ENCODE results near the gene OR5K2. TPM values are rescaled to one million over a fixed set of nuclear protein-coding genes. Genes with fewer than 3 reads are reported as not detected.

The OR5K2 gene
- total RNA-seq, 1 donor from 2014 or later: not detected

- no peaks in the 10 kb centered on the region for H3K27me3 ChIP-seq (ENCODE audit: low read depth)
- H3K9me3 ChIP-seq: no peaks in the 10 kb centered on the region
- no peaks in the 10 kb centered on the region for H3K4me1 ChIP-seq
- no peak for ATAC-seq
- no peak overlapping the region for H3K27ac ChIP-seq
- intact Hi-C loops (cut with DNase I): no loop called here
- no peak for DNase-seq
- H3K36me3 ChIP-seq: no peaks in the 10 kb centered on the region
- H3K4me3 ChIP-seq: no peak overlapping the region
- TF ChIP-seq, protein P1, sequence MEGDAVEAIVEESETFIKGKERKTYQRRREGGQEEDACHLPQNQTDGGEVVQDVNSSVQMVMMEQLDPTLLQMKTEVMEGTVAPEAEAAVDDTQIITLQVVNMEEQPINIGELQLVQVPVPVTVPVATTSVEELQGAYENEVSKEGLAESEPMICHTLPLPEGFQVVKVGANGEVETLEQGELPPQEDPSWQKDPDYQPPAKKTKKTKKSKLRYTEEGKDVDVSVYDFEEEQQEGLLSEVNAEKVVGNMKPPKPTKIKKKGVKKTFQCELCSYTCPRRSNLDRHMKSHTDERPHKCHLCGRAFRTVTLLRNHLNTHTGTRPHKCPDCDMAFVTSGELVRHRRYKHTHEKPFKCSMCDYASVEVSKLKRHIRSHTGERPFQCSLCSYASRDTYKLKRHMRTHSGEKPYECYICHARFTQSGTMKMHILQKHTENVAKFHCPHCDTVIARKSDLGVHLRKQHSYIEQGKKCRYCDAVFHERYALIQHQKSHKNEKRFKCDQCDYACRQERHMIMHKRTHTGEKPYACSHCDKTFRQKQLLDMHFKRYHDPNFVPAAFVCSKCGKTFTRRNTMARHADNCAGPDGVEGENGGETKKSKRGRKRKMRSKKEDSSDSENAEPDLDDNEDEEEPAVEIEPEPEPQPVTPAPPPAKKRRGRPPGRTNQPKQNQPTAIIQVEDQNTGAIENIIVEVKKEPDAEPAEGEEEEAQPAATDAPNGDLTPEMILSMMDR (IDR thresholded peaks at IDR 0.05): no peak
Measured at GRCh38 chr3:98457543-98457942, 39.9 kb upstream of the OR5K2 start.

DNA sequence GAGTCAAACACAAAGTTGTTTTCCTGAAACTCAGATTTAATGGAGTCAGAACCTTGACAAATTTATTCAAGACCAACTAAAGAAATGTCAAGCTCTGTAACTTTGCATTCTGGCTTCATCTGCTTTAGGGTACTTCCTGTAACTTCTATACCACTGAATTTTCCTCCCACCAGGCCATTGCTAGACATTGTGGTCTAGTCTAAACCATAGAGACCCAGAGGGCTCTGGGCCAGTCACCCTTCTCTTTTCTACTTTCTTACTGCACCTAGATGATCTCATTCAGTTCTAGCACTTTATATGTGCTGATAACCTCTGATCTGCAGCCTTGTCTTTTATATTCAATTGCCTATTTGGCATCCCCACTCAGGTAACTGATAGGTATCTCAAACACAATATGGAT lies 37.3 kb upstream of the OR5K2 start:
- DNase-seq: no peak
- H3K9me3 ChIP-seq: no peaks in the 10 kb centered on the region
- TF ChIP-seq, protein P1 (IDR thresholded peaks at IDR 0.05): no peak
- H3K4me3 ChIP-seq: no peak overlapping the region
- no peaks in the 10 kb centered on the region for H3K36me3 ChIP-seq
- ATAC-seq: no peak
- intact Hi-C loops (cut with DNase I): no loop called here
- H3K4me1 ChIP-seq: no peaks in the 10 kb centered on the region
- H3K27ac ChIP-seq: no peak overlapping the region
- no peaks in the 10 kb centered on the region for H3K27me3 ChIP-seq (ENCODE audit: low read depth)

GRCh38 chr3:98462901-98463300 lies 34.6 kb upstream of the OR5K2 start, which contains the start of gene OR5K1:
TSS of gene OR5K1 (plus strand) at chr3:98463201. CDS start at chr3:98469577, 6,376 bp downstream.
- H3K4me1 ChIP-seq: no peaks in the 10 kb centered on the region
- H3K4me3 ChIP-seq: no peak within 1 kb of the TSS
- ATAC-seq (no peak), DNase-seq (no peak)
- intact Hi-C loops (cut with DNase I): no loop called here
- no peak within 1 kb of the TSS for H3K27ac ChIP-seq
- H3K36me3 ChIP-seq: no peaks in the 10 kb centered on the region
- TF ChIP-seq, protein P1 (IDR thresholded peaks at IDR 0.05): no peak
- no peaks in the 10 kb centered on the region for H3K27me3 ChIP-seq (ENCODE audit: low read depth)
- H3K9me3 ChIP-seq: no peaks in the 10 kb centered on the region

GRCh38 chr3:98482717-98483482 lies 14.6 kb upstream of the OR5K2 start:
- no peaks in the 10 kb centered on the region for H3K4me1 ChIP-seq
- H3K27ac ChIP-seq: no peak overlapping the region
- H3K9me3 ChIP-seq: peaks cover 30% of the 10 kb centered on the region
- ATAC-seq (no peak), DNase-seq (no peak)
- intact Hi-C loops (cut with DNase I): no loop called here
- no peaks in the 10 kb centered on the region for H3K27me3 ChIP-seq (ENCODE audit: low read depth)
- no peaks in the 10 kb centered on the region for H3K36me3 ChIP-seq
- TF ChIP-seq, protein P1 (IDR thresholded peaks at IDR 0.05): no peak
- no peak overlapping the region for H3K4me3 ChIP-seq

DNA sequence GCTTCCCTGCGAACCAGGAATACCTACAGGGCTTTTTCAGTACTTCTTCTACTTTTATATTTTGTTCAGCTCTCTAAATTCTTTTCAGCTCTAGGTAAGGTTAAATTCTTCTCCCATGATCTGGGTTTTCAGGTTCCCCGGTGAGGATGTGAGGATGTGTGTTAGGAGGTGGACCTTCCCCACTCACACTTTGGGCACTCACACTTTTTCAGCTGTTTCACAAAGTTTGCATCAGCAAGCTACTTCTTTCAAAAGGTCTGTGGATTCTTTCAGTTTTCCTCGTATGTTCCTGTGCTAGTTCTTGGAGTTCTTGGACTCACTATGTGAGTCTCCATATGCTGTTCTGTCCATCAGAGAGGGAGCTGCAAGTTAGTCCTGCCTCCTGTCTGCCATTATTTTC lies 13.9 kb upstream of the OR5K2 start:
- TF ChIP-seq, protein P1 (IDR thresholded peaks at IDR 0.05): no peak
- Histone ChIP-seq H3K4me3 (no peak overlapping the region), H3K27me3 (ENCODE audit: low read depth) (no peaks in the 10 kb centered on the region), H3K4me1 (no peaks in the 10 kb centered on the region), H3K36me3 (no peaks in the 10 kb centered on the region), H3K27ac (no peak overlapping the region), H3K9me3 (peaks cover 30% of the 10 kb centered on the region)
- ATAC-seq: no peak
- intact Hi-C loops (cut with DNase I): no loop called here
- DNase-seq: no peak

Measured in lower lobe of right lung (tissue), 2 donors.